ENCODE results near the gene KIF6.

KIF6 gene

GRCh38 chr6:39553029-39553428, 172.2 kb downstream of the KIF6 start:
- no peaks in the 10 kb centered on the region for H3K36me3 ChIP-seq (ENCODE audit: insufficient read depth, low read length)
- no peak overlapping the region for H3K4me3 ChIP-seq (ENCODE audit: low read length, poor library complexity, severe bottlenecking)
- H3K4me2 ChIP-seq (ENCODE audit: low read depth, low read length, poor library complexity, severe bottlenecking): no peak overlapping the region
- H3K27me3 ChIP-seq (ENCODE audit: insufficient read depth, low read length, poor library complexity, severe bottlenecking): no peaks in the 10 kb centered on the region
- H3K9me2 ChIP-seq (replicated peaks; ENCODE audit: low read depth, low read length): no peaks in the 10 kb centered on the region
- peaks cover 4% of the 10 kb centered on the region for H3K4me1 ChIP-seq (ENCODE audit: insufficient read depth, low read length, poor library complexity, severe bottlenecking)
- no peaks in the 10 kb centered on the region for H3K9me3 ChIP-seq (ENCODE audit: insufficient read depth, low read depth, low read length)
- TF ChIP-seq CTCF (conservative IDR thresholded peaks at IDR 0.05; ENCODE audit: low read length): no peak
- no peak for TF ChIP-seq EZH2phosphoT487 (IDR thresholded peaks at IDR 0.05; ENCODE audit: borderline replicate concordance)
- no peaks in the 10 kb centered on the region for H3K79me2 ChIP-seq (ENCODE audit: insufficient read depth, low read length)
- no peaks in the 10 kb centered on the region for H3F3A ChIP-seq (ENCODE audit: low read depth)
- no peak overlapping the region for H2AFZ ChIP-seq (ENCODE audit: low read length)
- no peaks in the 10 kb centered on the region for H4K20me1 ChIP-seq (ENCODE audit: insufficient read depth, low read length, poor library complexity, severe bottlenecking)
- no peak overlapping the region for H3K9ac ChIP-seq (ENCODE audit: low read depth, low read length, poor library complexity, severe bottlenecking)

GRCh38 chr6:39550191-39550590, 175.0 kb downstream of the KIF6 start:
- H3K9ac ChIP-seq (ENCODE audit: low read depth, low read length, poor library complexity, severe bottlenecking): no peak overlapping the region
- no peaks in the 10 kb centered on the region for H3K9me3 ChIP-seq (ENCODE audit: insufficient read depth, low read depth, low read length)
- H3K79me2 ChIP-seq (ENCODE audit: insufficient read depth, low read length): no peaks in the 10 kb centered on the region
- no peaks in the 10 kb centered on the region for H4K20me1 ChIP-seq (ENCODE audit: insufficient read depth, low read length, poor library complexity, severe bottlenecking)
- no peaks in the 10 kb centered on the region for H3K9me2 ChIP-seq (replicated peaks; ENCODE audit: low read depth, low read length)
- H3K4me3 ChIP-seq (ENCODE audit: low read length, poor library complexity, severe bottlenecking): no peak overlapping the region
- H3K4me1 ChIP-seq (ENCODE audit: insufficient read depth, low read length, poor library complexity, severe bottlenecking): no peaks in the 10 kb centered on the region
- no peaks in the 10 kb centered on the region for H3F3A ChIP-seq (ENCODE audit: low read depth)
- H3K27me3 ChIP-seq (ENCODE audit: insufficient read depth, low read length, poor library complexity, severe bottlenecking): no peaks in the 10 kb centered on the region
- TF ChIP-seq CTCF (conservative IDR thresholded peaks at IDR 0.05; ENCODE audit: low read length) (no peak), EZH2phosphoT487 (IDR thresholded peaks at IDR 0.05; ENCODE audit: borderline replicate concordance) (no peak)
- H3K4me2 ChIP-seq (ENCODE audit: low read depth, low read length, poor library complexity, severe bottlenecking): no peak overlapping the region
- H3K36me3 ChIP-seq (ENCODE audit: insufficient read depth, low read length): no peaks in the 10 kb centered on the region
- H2AFZ ChIP-seq (ENCODE audit: low read length): no peak overlapping the region

- Histone ChIP-seq H3K4me2 (ENCODE audit: low read depth, low read length, poor library complexity, severe bottlenecking) (no peak overlapping the region), H3F3A (ENCODE audit: low read depth) (no peaks in the 10 kb centered on the region), H3K27me3 (ENCODE audit: insufficient read depth, low read length, poor library complexity, severe bottlenecking) (no peaks in the 10 kb centered on the region), H3K9ac (ENCODE audit: low read depth, low read length, poor library complexity, severe bottlenecking) (no peak overlapping the region), H3K9me3 (ENCODE audit: insufficient read depth, low read depth, low read length) (no peaks in the 10 kb centered on the region), H3K36me3 (ENCODE audit: insufficient read depth, low read length) (no peaks in the 10 kb centered on the region), H3K4me3 (ENCODE audit: low read length, poor library complexity, severe bottlenecking) (no peak overlapping the region), H2AFZ (ENCODE audit: low read length) (no peak overlapping the region), H3K9me2 (replicated peaks; ENCODE audit: low read depth, low read length) (no peaks in the 10 kb centered on the region), H3K79me2 (ENCODE audit: insufficient read depth, low read length) (no peaks in the 10 kb centered on the region), H4K20me1 (ENCODE audit: insufficient read depth, low read length, poor library complexity, severe bottlenecking) (no peaks in the 10 kb centered on the region), H3K4me1 (ENCODE audit: insufficient read depth, low read length, poor library complexity, severe bottlenecking) (no peaks in the 10 kb centered on the region)
- TF ChIP-seq EZH2phosphoT487 (IDR thresholded peaks at IDR 0.05; ENCODE audit: borderline replicate concordance): no peak
- no peak for TF ChIP-seq CTCF (conservative IDR thresholded peaks at IDR 0.05; ENCODE audit: low read length)
Measured at GRCh38 chr6:39546731-39547130, 178.5 kb downstream of the KIF6 start.

Data from Loucy (cell line).